ENCODE data around the gene SAPCD2.

DNA sequence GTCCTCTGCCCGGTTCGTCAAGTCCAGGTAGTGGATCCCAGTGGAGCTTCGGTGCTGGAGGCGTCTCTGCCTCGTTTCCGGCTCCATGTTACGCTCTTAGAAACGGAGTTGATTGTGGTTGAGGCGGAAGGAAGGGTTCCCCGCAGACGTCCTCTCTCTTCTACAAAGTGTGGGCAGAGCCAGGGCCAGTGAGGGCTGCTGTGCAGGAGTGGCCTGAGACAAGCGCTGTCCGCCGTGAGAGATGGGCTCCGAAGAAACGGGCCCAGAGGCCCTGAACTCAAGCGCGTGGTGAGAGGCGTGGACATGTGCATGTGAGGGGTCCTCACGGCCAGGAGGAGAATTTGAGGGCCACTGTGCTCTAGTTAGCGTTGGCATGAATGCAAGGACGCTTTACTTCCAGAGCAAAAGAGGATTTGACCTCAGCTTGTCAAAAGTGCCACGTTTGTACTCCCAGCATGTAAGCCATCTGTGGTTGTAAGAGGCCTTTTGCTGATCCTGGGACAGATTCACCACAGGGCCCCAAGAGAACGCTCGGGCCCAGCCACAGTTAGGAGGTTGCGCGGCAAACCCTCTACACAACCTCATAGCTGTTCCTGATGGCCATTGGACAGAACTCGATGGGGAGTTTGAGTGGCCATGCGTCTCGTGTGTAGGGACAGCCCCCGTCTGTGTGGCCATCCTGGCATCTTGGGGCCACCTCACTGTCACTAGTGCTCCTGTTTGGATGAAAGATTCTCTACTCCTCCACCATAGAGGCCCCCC lies 26.6 kb upstream of the SAPCD2 start:
- TF ChIP-seq POLR2AphosphoS5 (IDR thresholded peaks at IDR 0.05): no peak
- TF ChIP-seq, protein P1, sequence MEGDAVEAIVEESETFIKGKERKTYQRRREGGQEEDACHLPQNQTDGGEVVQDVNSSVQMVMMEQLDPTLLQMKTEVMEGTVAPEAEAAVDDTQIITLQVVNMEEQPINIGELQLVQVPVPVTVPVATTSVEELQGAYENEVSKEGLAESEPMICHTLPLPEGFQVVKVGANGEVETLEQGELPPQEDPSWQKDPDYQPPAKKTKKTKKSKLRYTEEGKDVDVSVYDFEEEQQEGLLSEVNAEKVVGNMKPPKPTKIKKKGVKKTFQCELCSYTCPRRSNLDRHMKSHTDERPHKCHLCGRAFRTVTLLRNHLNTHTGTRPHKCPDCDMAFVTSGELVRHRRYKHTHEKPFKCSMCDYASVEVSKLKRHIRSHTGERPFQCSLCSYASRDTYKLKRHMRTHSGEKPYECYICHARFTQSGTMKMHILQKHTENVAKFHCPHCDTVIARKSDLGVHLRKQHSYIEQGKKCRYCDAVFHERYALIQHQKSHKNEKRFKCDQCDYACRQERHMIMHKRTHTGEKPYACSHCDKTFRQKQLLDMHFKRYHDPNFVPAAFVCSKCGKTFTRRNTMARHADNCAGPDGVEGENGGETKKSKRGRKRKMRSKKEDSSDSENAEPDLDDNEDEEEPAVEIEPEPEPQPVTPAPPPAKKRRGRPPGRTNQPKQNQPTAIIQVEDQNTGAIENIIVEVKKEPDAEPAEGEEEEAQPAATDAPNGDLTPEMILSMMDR (IDR thresholded peaks at IDR 0.05): no peak
- no peak for TF ChIP-seq POLR2A (IDR thresholded peaks at IDR 0.05; ENCODE audit: low read depth)
